IPS-18c (cell line): Measurements from ENCODE around the gene UBR2.
"Not testable (repeated sequence)": the region's sequence is repeated elsewhere in the genome, so short reads cannot be mapped to it uniquely, and the experiment has no call there.

ENCODE experiments used
- H3K4me3 ChIP-seq: 2 replicates; pipeline ENCODE4 v1.7.0; 2013; ENCODE audit warnings: low read depth, mild to moderate bottlenecking, low read length, moderate library complexity; ENCODE audit not compliant: insufficient read depth
- H3K9me3 ChIP-seq: one replicate; pipeline ENCODE4 v1.6.1; 2013; ENCODE audit warnings: mild to moderate bottlenecking, low read length, moderate library complexity; ENCODE audit not compliant: control insufficient read depth, insufficient read depth

The UBR2 gene

GRCh38 chr6:42572523-42572922 lies 8.7 kb downstream of the UBR2 start:
- no peak overlapping the region for H3K4me3 ChIP-seq
- no peaks in the 10 kb centered on the region for H3K9me3 ChIP-seq

- H3K4me3 ChIP-seq, H3K9me3 ChIP-seq: not testable (repeated sequence)
Measured at GRCh38 chr6:42576538-42576937, 12.7 kb downstream of the UBR2 start.

GRCh38 chr6:42598300-42598699 lies 34.5 kb downstream of the UBR2 start:
- Histone ChIP-seq H3K9me3 (peaks cover 3% of the 10 kb centered on the region), H3K4me3 (no peak overlapping the region)

GRCh38 chr6:42599558-42599957 lies 35.7 kb downstream of the UBR2 start:
- H3K9me3 ChIP-seq = peaks cover 3% of the 10 kb centered on the region
- no peak overlapping the region for H3K4me3 ChIP-seq

- H3K9me3 ChIP-seq = no peaks in the 10 kb centered on the region
Measured at GRCh38 chr6:42604150-42604549, 40.3 kb downstream of the UBR2 start.

GRCh38 chr6:42604699-42605098 lies 40.9 kb downstream of the UBR2 start:
- not testable (repeated sequence) for H3K4me3 ChIP-seq, H3K9me3 ChIP-seq

More at GRCh38 chr6:42604150-42604549, 40.3 kb downstream of the UBR2 start:
- H3K4me3 ChIP-seq = no peak overlapping the region

- Histone ChIP-seq H3K4me3 (no peak overlapping the region), H3K9me3 (no peaks in the 10 kb centered on the region)
Measured at GRCh38 chr6:42610416-42610815, 46.6 kb downstream of the UBR2 start.

GRCh38 chr6:42615518-42615917 lies 51.7 kb downstream of the UBR2 start:
- H3K4me3 ChIP-seq = no peak overlapping the region

GRCh38 chr6:42616716-42617115 lies 52.9 kb downstream of the UBR2 start:
- no peak overlapping the region for H3K4me3 ChIP-seq
- H3K9me3 ChIP-seq = no peaks in the 10 kb centered on the region

More at GRCh38 chr6:42615518-42615917, 51.7 kb downstream of the UBR2 start:
- H3K9me3 ChIP-seq = no peaks in the 10 kb centered on the region

- Histone ChIP-seq H3K9me3 (no peaks in the 10 kb centered on the region), H3K4me3 (no peak overlapping the region)
Measured at GRCh38 chr6:42618105-42618504, 54.3 kb downstream of the UBR2 start.

GRCh38 chr6:42618686-42619085 lies 54.9 kb downstream of the UBR2 start:
- no peak overlapping the region for H3K4me3 ChIP-seq
- no peaks in the 10 kb centered on the region for H3K9me3 ChIP-seq

GRCh38 chr6:42619963-42620362 lies 56.1 kb downstream of the UBR2 start:
- Histone ChIP-seq H3K4me3 (no peak overlapping the region), H3K9me3 (no peaks in the 10 kb centered on the region)

GRCh38 chr6:42624601-42625000 lies 60.8 kb downstream of the UBR2 start:
- H3K9me3 ChIP-seq = no peaks in the 10 kb centered on the region

GRCh38 chr6:42627044-42627443 lies 63.2 kb downstream of the UBR2 start:
- Histone ChIP-seq H3K4me3 (no peak overlapping the region), H3K9me3 (no peaks in the 10 kb centered on the region)

More at GRCh38 chr6:42624601-42625000, 60.8 kb downstream of the UBR2 start:
- H3K4me3 ChIP-seq = no peak overlapping the region

GRCh38 chr6:42627674-42628073 lies 63.8 kb downstream of the UBR2 start:
- no peak overlapping the region for H3K4me3 ChIP-seq
- no peaks in the 10 kb centered on the region for H3K9me3 ChIP-seq

GRCh38 chr6:42628604-42629003 lies 64.8 kb downstream of the UBR2 start:
- Histone ChIP-seq H3K9me3 (no peaks in the 10 kb centered on the region), H3K4me3 (no peak overlapping the region)

- H3K4me3 ChIP-seq = no peak overlapping the region
- H3K9me3 ChIP-seq = no peaks in the 10 kb centered on the region
Measured at GRCh38 chr6:42629845-42630244, 66.0 kb downstream of the UBR2 start.

- H3K9me3 ChIP-seq = no peaks in the 10 kb centered on the region
Measured at GRCh38 chr6:42637681-42638080, 73.9 kb downstream of the UBR2 start.

GRCh38 chr6:42642794-42643193 lies 79.0 kb downstream of the UBR2 start:
- Histone ChIP-seq H3K9me3 (no peaks in the 10 kb centered on the region), H3K4me3 (no peak overlapping the region)

More at GRCh38 chr6:42637681-42638080, 73.9 kb downstream of the UBR2 start:
- H3K4me3 ChIP-seq = no peak overlapping the region
